ENCODE measurements around the gene KRTAP10-9.
A peak's percentile ranks its signal among the peaks of the same experiment; 100 is the strongest.
"Not testable (repeated sequence)": the region's sequence is repeated elsewhere in the genome, so short reads cannot be mapped to it uniquely, and the experiment has no call there.

KRTAP10-9 gene

GRCh38 chr21:44626673-44627143 is at the start of gene KRTAP10-9:
TSS of gene KRTAP10-9 (plus strand) at chr21:44627093. CDS start at chr21:44627172, 79 bp downstream.
- no peak for DNase-seq

GRCh38 chr21:44578371-44579055 is 48.4 kb upstream of the KRTAP10-9 start:
- no peak for DNase-seq

- no peak for DNase-seq
Measured at GRCh38 chr21:44579056-44579832, 47.6 kb upstream of the KRTAP10-9 start.

GRCh38 chr21:44579833-44580144 is 47.1 kb upstream of the KRTAP10-9 start:
- no peak for DNase-seq

- not testable (repeated sequence) for DNase-seq
Measured at GRCh38 chr21:44580231-44580821, 46.6 kb upstream of the KRTAP10-9 start, which contains the start of gene KRTAP10-5. TSS of gene KRTAP10-5 (minus strand) at chr21:44580604. CDS start at chr21:44580578, 26 bp downstream.

GRCh38 chr21:44581158-44581557 is 45.7 kb upstream of the KRTAP10-9 start:
- DNase-seq = no peak

- DNase-seq = no peak
Measured at GRCh38 chr21:44582055-44582454, 44.8 kb upstream of the KRTAP10-9 start.

- DNase-seq = no peak
Measured at GRCh38 chr21:44583089-44583799, 43.6 kb upstream of the KRTAP10-9 start.

- DNase-seq = peak; percentile 7
Measured at GRCh38 chr21:44583800-44584147, 43.1 kb upstream of the KRTAP10-9 start.

GRCh38 chr21:44585892-44586291 is 41.0 kb upstream of the KRTAP10-9 start:
- no peak for DNase-seq

GRCh38 chr21:44589094-44589493 is 37.8 kb upstream of the KRTAP10-9 start:
- no peak for DNase-seq

- no peak for DNase-seq
Measured at GRCh38 chr21:44589586-44590305, 37.1 kb upstream of the KRTAP10-9 start.

- no peak for DNase-seq
Measured at GRCh38 chr21:44590311-44590721, 36.6 kb upstream of the KRTAP10-9 start.

GRCh38 chr21:44590897-44591800 is 35.7 kb upstream of the KRTAP10-9 start:
- DNase-seq = not testable (repeated sequence)

- DNase-seq = not testable (repeated sequence)
Measured at GRCh38 chr21:44591801-44592130, 35.1 kb upstream of the KRTAP10-9 start.

- DNase-seq = no peak
Measured at GRCh38 chr21:44592446-44593311, 34.2 kb upstream of the KRTAP10-9 start, which contains the start of gene KRTAP10-6. TSS of gene KRTAP10-6 (minus strand) at chr21:44592505. CDS start at chr21:44592484, 21 bp downstream.

- no peak for DNase-seq
Measured at GRCh38 chr21:44593598-44594405, 33.1 kb upstream of the KRTAP10-9 start.

GRCh38 chr21:44594406-44594916 is 32.4 kb upstream of the KRTAP10-9 start:
- no peak for DNase-seq

- DNase-seq = no peak
Measured at GRCh38 chr21:44595524-44595923, 31.4 kb upstream of the KRTAP10-9 start.

All from stimulated activated CD4-positive, alpha-beta T cell treated with anti-CD3 and anti-CD28 coated beads, Interleukin-2, amount 100 ng/mL, for 48 hours (primary cell).